K562 (cell line): ENCODE measurements around the gene ANKS1A. TPM values are rescaled to one million over a fixed set of nuclear protein-coding genes. Genes with fewer than 3 reads are reported as not detected.

Experiments used
- ARHGAP35 ChIP-seq: fragments of 450-650 bp; IDR thresholded peaks from 2 replicates; pipeline ENCODE4 v1.6.1; 2018; ENCODE audit not compliant: partially characterized antibody
- BACH1 ChIP-seq: fragments of 200-800 bp; sonication (Bioruptor generic); IDR thresholded peaks from 2 replicates; pipeline ENCODE4 v1.6.1; 2016; ENCODE audit warnings: missing genetic modification characterization, missing compliant biosample characterization
- MEF2A ChIP-seq: IDR thresholded peaks from 2 replicates; pipeline ENCODE4 v1.6.1; 2011; ENCODE audit warnings: low read depth, mild to moderate bottlenecking, low read length, moderate library complexity; ENCODE audit not compliant: control insufficient read depth
- ZNF512 ChIP-seq: IDR thresholded peaks from 2 replicates; pipeline ENCODE4 v1.6.1; 2016; ENCODE audit warnings: missing genetic modification characterization, missing compliant biosample characterization
- polyA plus RNA-seq, 8 experiments: library from polyadenylated mRNA; depleted of rRNA in 4 of 8; stranded (reverse) in 5 of 8; unstranded in 3 of 8; fragments of >200 nt; fragmentation: Nextera tagmentation in 2 of 8; fragmentation: Illumina TruSeq in 1 of 8; extraction: Ambion mirVana in 2 of 8; extraction: Trizol in 1 of 8; gene quantifications; 2 replicates each; pipeline versions ENCODE4 v1.2.1 to v1.2.3, GENCODE V29; 2011 to 2014; ENCODE audit warnings: inconsistent platforms in 1 of 8, missing spikeins in 1 of 8
- total RNA-seq, 7 experiments: library from RNA; depleted of rRNA in 6 of 7; stranded (reverse); fragments of >200 nt in 6 of 7; fragmentation: Illumina TruSeq in 2 of 7; extraction: Trizol in 2 of 7; gene quantifications; 2 replicates each; pipeline versions ENCODE4 v1.2.1 to v1.2.3, GENCODE V29; 2011 to 2021; ENCODE audit warnings: low replicate concordance in 1 of 7
- TF ChIP-seq, protein P1 (sequence below): fragments of 450-650 bp; formaldehyde crosslinking; IDR thresholded peaks from 2 replicates; pipeline ENCODE4 v1.4.0; 2022; ENCODE audit warnings: mild to moderate bottlenecking, moderate library complexity

Gene ANKS1A
- total and polyA plus RNA-seq, 9 of the 15 experiments (the other 6 are each of a cell fraction or from before 2014, with no cell fraction given): 1.1 to 13.8 (median 5.3) TPM

DNA sequence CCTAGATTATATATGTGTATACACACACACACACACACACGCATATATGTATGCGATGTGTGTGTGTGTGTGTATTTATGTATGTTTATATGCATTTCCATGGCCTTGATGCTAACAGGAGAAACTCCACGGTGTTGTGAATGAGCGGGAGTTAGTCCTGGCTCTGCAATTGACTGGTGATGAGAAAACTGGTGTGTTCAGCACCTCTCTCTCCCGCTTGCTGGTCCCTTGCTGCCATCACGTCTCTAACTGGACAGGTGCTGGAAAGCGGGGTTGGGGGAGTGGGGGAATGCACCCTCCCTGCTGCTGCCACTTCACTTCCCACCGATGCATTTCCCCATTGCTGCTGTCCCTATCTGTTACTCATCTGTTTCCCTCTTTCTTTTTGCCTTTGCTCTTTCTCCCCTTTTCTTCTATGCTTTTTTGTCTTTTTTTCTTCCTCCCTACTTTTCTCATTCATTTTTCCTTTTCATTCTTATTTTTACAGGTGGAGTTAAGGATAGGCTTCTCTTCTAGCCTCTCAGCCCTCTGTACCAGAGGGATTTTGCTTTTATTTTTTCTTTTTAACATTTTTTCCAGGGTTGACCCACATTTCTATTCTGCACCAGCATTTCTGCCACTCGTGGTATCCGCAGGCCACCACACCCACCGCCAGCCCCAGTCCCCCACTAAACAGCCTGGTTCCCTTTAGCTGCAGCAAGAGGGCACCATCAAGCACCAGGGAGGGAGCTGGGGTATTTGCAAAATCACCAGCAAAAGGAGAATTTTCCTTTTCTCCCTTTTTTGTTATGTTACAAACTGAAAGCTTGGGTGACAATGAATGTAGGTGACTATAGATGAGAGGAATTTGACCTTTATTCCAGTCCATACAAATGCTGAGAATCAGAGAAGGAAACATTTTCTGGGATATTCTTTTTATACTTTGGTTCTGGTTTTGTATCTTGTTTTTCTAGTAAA is 136.5 kb downstream of the ANKS1A start (continued):
- TF ChIP-seq ZNF512 (tag) (peak; percentile 76), ARHGAP35 (no peak), MEF2A (no peak), BACH1 (tag) (no peak)
- TF ChIP-seq, protein P1, sequence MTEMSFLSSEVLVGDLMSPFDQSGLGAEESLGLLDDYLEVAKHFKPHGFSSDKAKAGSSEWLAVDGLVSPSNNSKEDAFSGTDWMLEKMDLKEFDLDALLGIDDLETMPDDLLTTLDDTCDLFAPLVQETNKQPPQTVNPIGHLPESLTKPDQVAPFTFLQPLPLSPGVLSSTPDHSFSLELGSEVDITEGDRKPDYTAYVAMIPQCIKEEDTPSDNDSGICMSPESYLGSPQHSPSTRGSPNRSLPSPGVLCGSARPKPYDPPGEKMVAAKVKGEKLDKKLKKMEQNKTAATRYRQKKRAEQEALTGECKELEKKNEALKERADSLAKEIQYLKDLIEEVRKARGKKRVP: no peak
